Stimulated activated CD4-positive, alpha-beta T cell treated with anti-CD3 and anti-CD28 coated beads, Interleukin-15, amount 100 ng/mL, for 1 hour (primary cell): Measurements from ENCODE around the gene ZNF775.

Source experiments
- DNase-seq, 2 donors: peaks; one replicate each; pipeline ENCODE4 v3.0.0-alpha.2; 2020; ENCODE audit warnings: low read depth in 1 of 2, low spot score in 1 of 2

The ZNF775 gene

GRCh38 chr7:150412016-150412415 is 32.9 kb downstream of the ZNF775 start:
- DNase-seq = no peak

GRCh38 chr7:150412518-150413488 is 33.7 kb downstream of the ZNF775 start:
- no peak for DNase-seq

GRCh38 chr7:150413640-150414081 is 34.5 kb downstream of the ZNF775 start:
- no peak for DNase-seq

GRCh38 chr7:150415161-150416153 is 36.3 kb downstream of the ZNF775 start:
- no peak for DNase-seq

- DNase-seq = no peak
Measured at GRCh38 chr7:150417239-150417638, 38.1 kb downstream of the ZNF775 start.

- no peak for DNase-seq
Measured at GRCh38 chr7:150417863-150418262, 38.7 kb downstream of the ZNF775 start.

- no peak for DNase-seq
Measured at GRCh38 chr7:150420242-150420641, 41.1 kb downstream of the ZNF775 start.

GRCh38 chr7:150420987-150421674 is 42.0 kb downstream of the ZNF775 start:
- DNase-seq = peak; percentile 73

- DNase-seq = no peak
Measured at GRCh38 chr7:150421831-150422230, 42.7 kb downstream of the ZNF775 start.

- DNase-seq = no peak
Measured at GRCh38 chr7:150425670-150426069, 46.5 kb downstream of the ZNF775 start.

- no peak for DNase-seq
Measured at GRCh38 chr7:150428671-150429451, 49.7 kb downstream of the ZNF775 start.

- no peak for DNase-seq
Measured at GRCh38 chr7:150429699-150430098, 50.6 kb downstream of the ZNF775 start.

GRCh38 chr7:150430465-150431085 is 51.4 kb downstream of the ZNF775 start:
- no peak for DNase-seq

- DNase-seq = no peak
Measured at GRCh38 chr7:150431839-150432658, 52.9 kb downstream of the ZNF775 start.

- no peak for DNase-seq
Measured at GRCh38 chr7:150432915-150433892, 54.1 kb downstream of the ZNF775 start.

GRCh38 chr7:150434240-150434639 is 55.1 kb downstream of the ZNF775 start:
- DNase-seq = no peak

GRCh38 chr7:150435047-150435389 is 55.9 kb downstream of the ZNF775 start:
- no peak for DNase-seq
